Left lobe of liver (tissue), 1 donor: ENCODE measurements around the gene PRPH2. TPM values are rescaled to one million over a fixed set of nuclear protein-coding genes. Genes with fewer than 3 reads are reported as not detected.

Experiments
- total RNA-seq: library from RNA; stranded (reverse); gene quantifications from one replicate; pipeline ENCODE4 v1.2.1, GENCODE V29; 2021
- donor health status: DM: no; HTN: yes; CAD: no.

PRPH2 gene
- total RNA-seq, 1 donor from 2014 or later = not detected

Other genes with a start within 250 kb of the PRPH2 start
- 19.3 TPM for gene UBR2, start 158.6 kb downstream of the PRPH2 start, total RNA-seq
- gene TBCC, start 23.5 kb upstream of the PRPH2 start, total RNA-seq = 6.6 TPM
- 5.4 TPM for gene BICRAL, start 59.5 kb upstream of the PRPH2 start, total RNA-seq
- gene RPL7L1, start 157.0 kb upstream of the PRPH2 start, total RNA-seq = 40.1 TPM
- gene PTCRA, start 193.5 kb upstream of the PRPH2 start, total RNA-seq = not detected
- 50.3 TPM for gene CNPY3, start 206.9 kb upstream of the PRPH2 start, total RNA-seq
- 467 TPM for gene GNMT, start 238.2 kb upstream of the PRPH2 start, total RNA-seq